Endothelial cell of umbilical vein (primary cell): ENCODE measurements around the gene AMH. TPM values are rescaled to one million over a fixed set of nuclear protein-coding genes. Genes with fewer than 3 reads are reported as not detected.

Source experiments
- BruUV-seq: library from RNA; stranded (reverse); fragments of 400-500 nt; replicated peaks from 2 replicates; lab custom pipeline; 2021; lab: Mats Ljungman, UMichigan
- CTCF ChIA-PET: fragments of 300-600, 350-600 bp; sonication (Branson Sonifier 250); formaldehyde crosslinking; loops from one replicate; lab custom pipeline; 2021; ENCODE audit warnings: antibody characterized with exemption, inconsistent platforms; lab: Charles Lee
- POLR2A ChIA-PET: fragments of 300-600, 350-600 bp; sonication (Branson Sonifier 250); formaldehyde crosslinking; loops from one replicate; lab custom pipeline; 2021; ENCODE audit warnings: antibody characterized with exemption, inconsistent platforms; lab: Charles Lee
- DNase-seq: peaks from one replicate; pipeline ENCODE4 v3.0.0-alpha.2; 2011; ENCODE audit warnings: low read depth, low spot score
- FAIRE-seq: peaks from 2 replicates; lab custom pipeline; 2011; peaks lifted over from hg19 to GRCh38; lab: Jason Lieb, UNC
- H2AFZ ChIP-seq: 2 replicates; pipeline ENCODE4 v1.6.0; 2012; ENCODE audit warnings: low read depth, low read length, control low read depth, inconsistent platforms
- H3K27ac ChIP-seq: 2 replicates; pipeline ENCODE4 v1.5.1; 2011; ENCODE audit warnings: low read depth, mild to moderate bottlenecking, control low read depth, low read length, moderate library complexity; ENCODE audit not compliant: insufficient read depth
- H3K27me3 ChIP-seq, 2 experiments: 2 replicates each; pipeline versions ENCODE4 v1.6.0 to v1.6.1; 2011; ENCODE audit warnings: low read length in 2 of 2, mixed read lengths in 1 of 2; ENCODE audit not compliant: control insufficient read depth in 2 of 2, insufficient read depth in 2 of 2
- H3K36me3 ChIP-seq, 2 experiments: 2 replicates in 1 of 2; 3 replicates in 1 of 2; pipeline ENCODE4 v1.5.1; 2011; ENCODE audit warnings: low read length in 2 of 2, mild to moderate bottlenecking in 1 of 2, moderate library complexity in 1 of 2; ENCODE audit not compliant: control insufficient read depth in 2 of 2, insufficient read depth in 2 of 2; ENCODE audit errors: extremely low read depth in 1 of 2
- H3K4me1 ChIP-seq: 3 replicates; pipeline ENCODE4 v1.5.1; 2011; ENCODE audit warnings: mild to moderate bottlenecking, low read length; ENCODE audit not compliant: control insufficient read depth, insufficient read depth; ENCODE audit errors: extremely low read depth
- H3K4me2 ChIP-seq: 2 replicates; pipeline ENCODE4 v1.6.1; 2011; ENCODE audit warnings: low read length, control low read depth, mixed read lengths; ENCODE audit not compliant: insufficient read depth
- H3K4me3 ChIP-seq, 3 experiments: fragments of 200-600 bp in 1 of 3; sonication (generic), shearing (Covaris generic) in 1 of 3; replicated peaks in 1 of 3; 2 replicates each; pipeline ENCODE4 v1.5.1; 2011 to 2016; ENCODE audit warnings: control low read depth in 3 of 3, low read length in 3 of 3, mild to moderate bottlenecking in 2 of 3, inconsistent platforms in 1 of 3, low read depth in 1 of 3, moderate library complexity in 1 of 3; ENCODE audit not compliant: insufficient read depth in 1 of 3
- H3K79me2 ChIP-seq: 2 replicates; pipeline ENCODE4 v1.6.0; 2012; ENCODE audit warnings: low read length, inconsistent platforms; ENCODE audit not compliant: control insufficient read depth, insufficient read depth
- H3K9ac ChIP-seq: replicated peaks from 2 replicates; pipeline ENCODE3; 2011; ENCODE audit warnings: low read length, control low read depth; ENCODE audit not compliant: insufficient read depth; ENCODE audit errors: extremely low read depth
- H3K9me1 ChIP-seq: replicated peaks from 3 replicates; pipeline ENCODE4 v1.6.0; 2011; ENCODE audit warnings: mild to moderate bottlenecking, low read length; ENCODE audit not compliant: control insufficient read depth, insufficient read depth; ENCODE audit errors: extremely low read depth
- H3K9me3 ChIP-seq: replicated peaks from 2 replicates; pipeline ENCODE4 v1.5.1; 2012; ENCODE audit warnings: low read length, inconsistent platforms; ENCODE audit not compliant: control insufficient read depth, insufficient read depth
- H4K20me1 ChIP-seq: replicated peaks from 2 replicates; pipeline ENCODE3; 2011; ENCODE audit warnings: mild to moderate bottlenecking, low read length; ENCODE audit not compliant: control insufficient read depth, insufficient read depth; ENCODE audit errors: extremely low read depth
- CTCF ChIP-seq, 2 donors: IDR thresholded peaks; 1 replicate in 1 of 2; 2 replicates in 1 of 2; pipeline ENCODE4 v1.5.1; 2011; ENCODE audit warnings: low read length in 2 of 2, mild to moderate bottlenecking in 2 of 2, moderate library complexity in 2 of 2, control low read depth in 1 of 2, inconsistent platforms in 1 of 2, low read depth in 1 of 2; ENCODE audit not compliant: insufficient read depth in 1 of 2; ENCODE audit errors: extremely low read depth in 1 of 2
- EZH2 ChIP-seq: IDR thresholded peaks from 2 replicates; pipeline ENCODE4 v1.6.1; 2012; ENCODE audit warnings: borderline replicate concordance, low read depth, mild to moderate bottlenecking, moderate library complexity, low read length, inconsistent platforms; ENCODE audit not compliant: severe bottlenecking
- GATA2 ChIP-seq: IDR thresholded peaks from 2 replicates; pipeline ENCODE4 v1.7.0; 2011; ENCODE audit warnings: low read depth, mild to moderate bottlenecking, moderate library complexity, mixed read lengths, low read length; ENCODE audit not compliant: insufficient read length, insufficient read depth
- JUN ChIP-seq: IDR thresholded peaks from 2 replicates; pipeline ENCODE4 v1.6.1; 2011; ENCODE audit warnings: borderline replicate concordance, low read depth; ENCODE audit not compliant: insufficient read length, insufficient read depth
- MYC ChIP-seq: IDR thresholded peaks from one replicate; pipeline ENCODE4 v1.6.1; 2011; ENCODE audit warnings: mild to moderate bottlenecking, low read depth, low read length
- POLR2A ChIP-seq: IDR thresholded peaks from 2 replicates; pipeline ENCODE4 v1.6.1; 2012; ENCODE audit warnings: low read depth, mild to moderate bottlenecking, control low read depth, low read length
- dilution Hi-C: fragments of 300-500 bp; cut with MboI; formaldehyde crosslinking; loops from one replicate; pipeline ENCODE4 v1.15.0; 2019; ENCODE audit warnings: low sequenced_read_pairs; ENCODE audit not compliant: extremely low pct_ligation_motif_present
- intact Hi-C: fragments of 100-400 bp; cut with micrococcal nuclease; formaldehyde crosslinking; loops from one replicate; pipeline ENCODE4 v1.10.0; 2022
- polyA plus RNA-seq, 4 experiments: library from polyadenylated mRNA; depleted of rRNA in 3 of 4; stranded (reverse) in 3 of 4; unstranded in 1 of 4; fragments of >200 nt; gene quantifications; 2 replicates each; pipeline versions ENCODE4 v1.2.1 to v1.2.3, GENCODE V29; 2011 to 2012; ENCODE audit warnings: missing spikeins in 1 of 4
- total RNA-seq: library from RNA; stranded (reverse); gene quantifications from 2 replicates; pipeline ENCODE4 v1.2.3, GENCODE V29; 2021

The AMH gene
- total and polyA plus RNA-seq, 2 donors (not counting 3 experiments of a cell fraction or from before 2014, with no cell fraction given): 3.3 to 9.6 TPM

GRCh38 chr19:2207991-2208860 lies 40.9 kb upstream of the AMH start:
- peaks cover 7% of the 10 kb centered on the region for H3K4me1 ChIP-seq
- CTCF ChIA-PET: interaction anchor here (0.6 to 1.9 kb wide), 6 partner anchors 9 to 451 kb away, joined by 3 to 13 read pairs (median 4); no protein-coding TSS in a partner anchor
- DNase-seq: peak; percentile 53
- H3K27ac ChIP-seq: no peak overlapping the region
- no peak overlapping the region for H3K4me2 ChIP-seq
- peak; percentile 81 for FAIRE-seq
- no peak overlapping the region for H3K9ac ChIP-seq
- no peaks in the 10 kb centered on the region for H4K20me1 ChIP-seq
- H3K9me1 ChIP-seq: no peaks in the 10 kb centered on the region
- TF ChIP-seq EZH2 (no peak), CTCF (IDR thresholded peaks at IDR 0.05; ENCODE audit: extremely low read depth in 1 of 2, insufficient read depth in 1 of 2, low read depth in 1 of 2, low read length in 2 of 2) (peak in 1 of 2 donors; percentile 44), GATA2 (no peak), POLR2A (no peak), MYC (no peak), JUN (no peak)
- intact Hi-C loops: loop anchor here (5.0 kb wide), 1 partner anchor 41 kb away; no protein-coding TSS in a partner anchor
- dilution Hi-C loops: no loop called here
- H3K9me3 ChIP-seq: no peaks in the 10 kb centered on the region
- H3K27me3 ChIP-seq: no peaks in the 10 kb centered on the region
- H3K79me2 ChIP-seq: no peaks in the 10 kb centered on the region
- no TSS peak for BruUV-seq
- no peak overlapping the region for H2AFZ ChIP-seq
- POLR2A ChIA-PET: no interaction called here
- no peak overlapping the region for H3K4me3 ChIP-seq
- peaks cover 5 to 38% of the 10 kb centered on the region in 2 experiments for H3K36me3 ChIP-seq
